ENCODE measurements around the gene SH3BGR. TPM values are rescaled to one million over a fixed set of nuclear protein-coding genes. Genes with fewer than 3 reads are reported as not detected.

SH3BGR gene
- total RNA-seq, 1 donor from 2014 or later: 9.9 TPM

- no peaks in the 10 kb centered on the region for H3K27me3 ChIP-seq (ENCODE audit: insufficient read depth, low read length)
- no peak overlapping the region for H3K9ac ChIP-seq (ENCODE audit: low read length)
- H2AFZ ChIP-seq (ENCODE audit: low read depth, low read length): no peak overlapping the region
- H4K20me1 ChIP-seq (ENCODE audit: insufficient read depth, low read length): no peaks in the 10 kb centered on the region
- no peak for TF ChIP-seq EZH2 (IDR thresholded peaks at IDR 0.05; ENCODE audit: insufficient read depth, low read length)
- no peak for TF ChIP-seq CTCF (IDR thresholded peaks at IDR 0.05; ENCODE audit: insufficient read depth, low read depth, low read length)
- H3K4me3 Mint-ChIP-seq (ENCODE audit: unreplicated experiment): no peak overlapping the region
- H3K36me3 Mint-ChIP-seq (ENCODE audit: low read depth, unreplicated experiment): no peaks in the 10 kb centered on the region
- no peaks in the 10 kb centered on the region for H3K4me1 ChIP-seq (ENCODE audit: insufficient read depth, low read length)
- no peaks in the 10 kb centered on the region for H3K9me3 ChIP-seq (ENCODE audit: insufficient read depth, low read depth, low read length)
- H3K27me3 Mint-ChIP-seq (ENCODE audit: low read depth, unreplicated experiment): no peaks in the 10 kb centered on the region
- H3K4me2 ChIP-seq (ENCODE audit: low read length): no peak overlapping the region
- H3K4me1 Mint-ChIP-seq (ENCODE audit: low read depth, unreplicated experiment): peaks cover 1% of the 10 kb centered on the region
- no peaks in the 10 kb centered on the region for H3K79me2 ChIP-seq (ENCODE audit: insufficient read depth, low read length)
- no peak for DNase-seq (ENCODE audit: low read depth)
- no peaks in the 10 kb centered on the region for H3K36me3 ChIP-seq (ENCODE audit: insufficient read depth, low read length)
- H3K27ac ChIP-seq (ENCODE audit: low read depth, low read length): no peak overlapping the region
- H3K9me3 Mint-ChIP-seq (ENCODE audit: unreplicated experiment): no peaks in the 10 kb centered on the region
- no peak overlapping the region for H3K4me3 ChIP-seq (ENCODE audit: insufficient read depth, low read depth, low read length)
- H3K27ac Mint-ChIP-seq (ENCODE audit: unreplicated experiment): no peak overlapping the region
- no peak for FAIRE-seq
Observed at GRCh38 chr21:39439232-39439631, 12.5 kb upstream of the SH3BGR start.

GRCh38 chr21:39441502-39442475 is 10.0 kb upstream of the SH3BGR start:
- FAIRE-seq (no peak), DNase-seq (ENCODE audit: low read depth) (peak; percentile 32)
- H3K4me1 Mint-ChIP-seq (ENCODE audit: low read depth, unreplicated experiment): peaks cover 7% of the 10 kb centered on the region
- no peak overlapping the region for H3K27ac Mint-ChIP-seq (ENCODE audit: unreplicated experiment)
- Histone ChIP-seq H2AFZ (ENCODE audit: low read depth, low read length) (no peak overlapping the region), H3K4me2 (ENCODE audit: low read length) (no peak overlapping the region), H3K79me2 (ENCODE audit: insufficient read depth, low read length) (no peaks in the 10 kb centered on the region), H3K9me3 (ENCODE audit: insufficient read depth, low read depth, low read length) (no peaks in the 10 kb centered on the region), H4K20me1 (ENCODE audit: insufficient read depth, low read length) (no peaks in the 10 kb centered on the region), H3K4me1 (ENCODE audit: insufficient read depth, low read length) (peaks cover 7% of the 10 kb centered on the region), H3K4me3 (ENCODE audit: insufficient read depth, low read depth, low read length) (no peak overlapping the region), H3K27ac (ENCODE audit: low read depth, low read length) (no peak overlapping the region), H3K27me3 (ENCODE audit: insufficient read depth, low read length) (no peaks in the 10 kb centered on the region), H3K9ac (ENCODE audit: low read length) (no peak overlapping the region), H3K36me3 (ENCODE audit: insufficient read depth, low read length) (no peaks in the 10 kb centered on the region)
- H3K36me3 Mint-ChIP-seq (ENCODE audit: low read depth, unreplicated experiment): no peaks in the 10 kb centered on the region
- no peak overlapping the region for H3K4me3 Mint-ChIP-seq (ENCODE audit: unreplicated experiment)
- no peaks in the 10 kb centered on the region for H3K27me3 Mint-ChIP-seq (ENCODE audit: low read depth, unreplicated experiment)
- TF ChIP-seq CTCF (IDR thresholded peaks at IDR 0.05; ENCODE audit: insufficient read depth, low read depth, low read length): peak; percentile 87
- no peak for TF ChIP-seq EZH2 (IDR thresholded peaks at IDR 0.05; ENCODE audit: insufficient read depth, low read length)
- no peaks in the 10 kb centered on the region for H3K9me3 Mint-ChIP-seq (ENCODE audit: unreplicated experiment)
